Measurements from ENCODE around the gene RUVBL2. TPM values are rescaled to one million over a fixed set of nuclear protein-coding genes. Genes with fewer than 3 reads are reported as not detected.

RUVBL2 gene
- total RNA-seq, 4 donors from 2014 or later = 80.5 to 131 (median 118) TPM

DNA sequence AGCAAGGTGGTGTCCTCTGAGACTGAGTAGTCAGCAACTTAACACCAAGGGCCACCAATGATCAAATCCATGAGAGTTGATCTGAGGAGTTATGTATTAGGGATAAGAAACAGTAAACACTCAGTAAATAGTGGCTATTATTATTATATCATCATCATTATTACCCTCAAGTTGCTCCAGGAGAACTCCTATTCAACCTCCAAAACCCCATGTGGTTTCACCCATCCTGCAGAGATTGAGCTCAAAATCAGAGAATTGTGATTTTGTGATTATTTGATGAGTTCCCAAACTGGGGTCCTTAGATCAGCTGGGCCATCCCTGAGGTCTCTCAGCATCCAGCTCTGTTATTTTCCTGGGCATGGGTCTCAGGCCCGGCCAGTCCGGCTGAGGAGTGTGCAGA is 67.3 kb downstream of the RUVBL2 start:
- WGBS, 2 donors = 83% methylated on average over 1 of the region's 2 CpGs; no CpG with 5 or more reads in 1 of the 2 donors
- no peaks in the 10 kb centered on the region for H3K27me3 ChIP-seq

DNA sequence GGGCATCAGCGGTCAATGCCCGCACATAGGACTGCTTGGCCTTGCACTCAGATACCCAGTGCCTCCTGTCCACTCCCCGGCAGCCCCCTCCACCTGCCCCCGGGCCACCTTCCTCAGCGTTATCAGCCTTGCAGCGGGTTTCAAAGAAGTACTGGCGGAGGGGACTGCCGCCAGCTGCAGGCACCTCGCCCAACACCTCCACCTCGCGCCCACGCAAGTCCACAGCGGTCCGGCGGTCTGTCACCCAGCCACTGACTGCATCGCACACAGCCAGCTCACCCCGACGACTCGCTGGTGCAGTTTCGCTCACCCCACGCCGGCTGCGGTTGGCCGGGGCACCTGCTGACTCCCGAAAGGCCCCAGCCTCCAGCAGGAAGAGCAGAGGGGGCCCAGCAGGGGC is 67.8 kb downstream of the RUVBL2 start:
- Histone ChIP-seq H3K36me3 (no peaks in the 10 kb centered on the region), H3K4me1 (peaks cover 2 to 27% of the 10 kb centered on the region in 2 donors), H3K9me3 (no peaks in the 10 kb centered on the region), H3K4me3 (replicated peaks in 1 of 3) (no peak overlapping the region), H3K27ac (no peak overlapping the region), H3K27me3 (no peaks in the 10 kb centered on the region)
- intact Hi-C loops (cut with DNase I) = no loop called here
- WGBS, 2 donors = 73 to 78% methylated on average over 17 to 22 of the region's 25 CpGs
- TF ChIP-seq, protein P1, sequence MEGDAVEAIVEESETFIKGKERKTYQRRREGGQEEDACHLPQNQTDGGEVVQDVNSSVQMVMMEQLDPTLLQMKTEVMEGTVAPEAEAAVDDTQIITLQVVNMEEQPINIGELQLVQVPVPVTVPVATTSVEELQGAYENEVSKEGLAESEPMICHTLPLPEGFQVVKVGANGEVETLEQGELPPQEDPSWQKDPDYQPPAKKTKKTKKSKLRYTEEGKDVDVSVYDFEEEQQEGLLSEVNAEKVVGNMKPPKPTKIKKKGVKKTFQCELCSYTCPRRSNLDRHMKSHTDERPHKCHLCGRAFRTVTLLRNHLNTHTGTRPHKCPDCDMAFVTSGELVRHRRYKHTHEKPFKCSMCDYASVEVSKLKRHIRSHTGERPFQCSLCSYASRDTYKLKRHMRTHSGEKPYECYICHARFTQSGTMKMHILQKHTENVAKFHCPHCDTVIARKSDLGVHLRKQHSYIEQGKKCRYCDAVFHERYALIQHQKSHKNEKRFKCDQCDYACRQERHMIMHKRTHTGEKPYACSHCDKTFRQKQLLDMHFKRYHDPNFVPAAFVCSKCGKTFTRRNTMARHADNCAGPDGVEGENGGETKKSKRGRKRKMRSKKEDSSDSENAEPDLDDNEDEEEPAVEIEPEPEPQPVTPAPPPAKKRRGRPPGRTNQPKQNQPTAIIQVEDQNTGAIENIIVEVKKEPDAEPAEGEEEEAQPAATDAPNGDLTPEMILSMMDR (IDR thresholded peaks at IDR 0.05) = no peak
- no peak for TF ChIP-seq POLR2A (IDR thresholded peaks at IDR 0.05)
- DNase-seq = no peak

More for the DNA sequence above, 67.3 kb downstream of the RUVBL2 start:
- H3K9me3 ChIP-seq = no peaks in the 10 kb centered on the region
- TF ChIP-seq POLR2A (IDR thresholded peaks at IDR 0.05) = no peak
- TF ChIP-seq, protein P1 (IDR thresholded peaks at IDR 0.05) = no peak
- H3K4me1 ChIP-seq = peaks cover 2 to 29% of the 10 kb centered on the region in 2 donors
- no peaks in the 10 kb centered on the region for H3K36me3 ChIP-seq
- intact Hi-C loops (cut with DNase I) = no loop called here
- DNase-seq = no peak
- H3K4me3 ChIP-seq (replicated peaks in 1 of 3) = no peak overlapping the region
- H3K27ac ChIP-seq = no peak overlapping the region

DNA sequence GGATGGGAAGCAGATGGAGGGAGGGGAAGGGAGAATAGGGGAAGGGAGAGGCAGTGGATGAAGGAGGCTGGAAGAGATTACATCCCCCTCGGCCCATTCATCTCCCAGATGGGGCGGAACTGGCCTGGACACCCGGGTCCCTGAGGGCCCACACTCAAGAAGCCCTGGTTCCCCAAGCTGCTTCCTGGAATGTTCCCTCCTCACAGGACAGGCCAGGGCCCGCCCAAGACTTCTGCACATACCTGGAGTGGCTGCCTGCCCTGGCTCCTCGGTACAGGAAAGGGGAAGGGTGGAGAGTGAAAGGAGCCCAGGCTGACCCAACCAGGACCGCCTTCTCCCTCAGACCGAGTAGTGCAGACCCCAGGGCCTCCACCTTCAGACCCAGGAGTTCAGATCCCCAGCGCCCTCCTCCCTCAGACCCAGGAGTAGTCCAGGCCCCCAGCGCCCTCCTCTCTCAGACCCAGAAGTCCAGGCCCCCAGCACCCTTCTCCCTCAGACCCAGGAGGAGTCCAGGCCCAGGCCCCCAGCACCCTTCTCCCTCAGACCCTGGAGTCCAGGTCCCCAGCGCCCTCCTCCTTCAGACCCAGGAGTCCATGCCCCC is 70.4 kb downstream of the RUVBL2 start:
- Histone ChIP-seq H3K27me3 (no peaks in the 10 kb centered on the region), H3K4me3 (replicated peaks in 1 of 3) (peak overlapping the region in 1 of 3 donors; percentile 23), H3K27ac (no peak overlapping the region), H3K9me3 (no peaks in the 10 kb centered on the region), H3K4me1 (peaks cover 0 to 10% of the 10 kb centered on the region in 2 donors), H3K36me3 (no peaks in the 10 kb centered on the region)
- WGBS, 2 donors = 37 to 56% methylated on average over 5 to 10 of the region's 10 CpGs
- TF ChIP-seq, protein P1 (IDR thresholded peaks at IDR 0.05) = no peak
- TF ChIP-seq POLR2A (IDR thresholded peaks at IDR 0.05) = no peak
- intact Hi-C loops (cut with DNase I) = no loop called here
- peak in 1 of 2 donors; percentile 15 for DNase-seq

DNA sequence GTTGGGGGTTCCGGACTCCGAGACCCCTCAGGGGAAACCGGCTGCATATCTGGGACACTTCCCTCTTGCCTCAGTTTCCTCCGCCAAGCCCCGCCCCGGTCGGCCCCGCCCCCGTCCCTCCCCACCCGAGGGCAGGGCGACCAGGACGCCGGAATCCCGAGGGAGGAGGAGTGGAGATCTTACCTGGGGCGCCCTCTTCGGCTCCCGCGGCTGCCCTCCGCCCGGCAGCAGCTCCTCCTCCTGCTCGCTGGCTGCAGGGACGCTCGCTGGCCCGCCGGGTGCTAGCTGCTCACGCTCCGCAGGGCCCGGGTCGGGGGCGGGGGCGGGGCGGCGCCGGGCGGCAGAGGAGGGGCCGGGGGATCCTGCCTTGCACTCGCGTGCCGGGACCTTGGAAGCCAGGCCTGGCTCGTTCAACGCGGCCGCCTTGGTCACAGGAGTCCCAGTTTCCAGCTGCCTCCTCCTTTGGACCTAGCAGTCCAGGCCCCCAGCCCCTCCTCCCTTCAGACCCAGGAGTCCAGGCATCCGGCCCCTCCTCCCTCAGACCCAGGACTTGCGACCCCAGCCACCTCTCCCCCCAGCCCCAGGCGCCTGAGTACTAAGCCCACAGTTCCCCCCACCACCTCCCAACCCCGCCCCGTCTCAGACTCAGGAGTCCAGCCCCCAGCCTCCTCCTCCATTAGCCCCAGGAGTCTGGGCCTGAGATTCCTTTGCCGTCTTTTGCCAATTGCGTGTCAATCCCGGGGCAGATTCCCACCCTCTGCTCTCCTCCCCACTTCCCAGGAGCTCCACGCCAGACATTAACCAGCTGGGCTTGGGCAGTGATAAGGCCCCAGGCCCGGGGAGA is 71.3 kb downstream of the RUVBL2 start, which contains the start of gene NTF4:
Gene NTF4 (minus strand): TSS at position 51 of the 844 bp plus-strand sequence. CDS start 2,821 bp downstream, outside the sequence.
- no peaks in the 10 kb centered on the region for H3K9me3 ChIP-seq
- H3K4me1 ChIP-seq = peaks cover 0 to 10% of the 10 kb centered on the region in 2 donors
- TF ChIP-seq, protein P1 (IDR thresholded peaks at IDR 0.05) = no peak
- H3K27me3 ChIP-seq = no peaks in the 10 kb centered on the region
- no peak within 1 kb of the TSS for H3K27ac ChIP-seq
- WGBS, 2 donors = 11 to 22% methylated on average over 15 to 19 of the region's 53 CpGs
- peak; percentile 38 to 58 for DNase-seq
- intact Hi-C loops (cut with DNase I) = no loop called here
- no peaks in the 10 kb centered on the region for H3K36me3 ChIP-seq
- H3K4me3 ChIP-seq (replicated peaks in 1 of 3) = peak within 1 kb of the TSS in 1 of 3 donors; percentile 23

Small RNA genes lying within 50 kb of the gene (microRNA-seq; reads per million reads assigned to microRNA genes)
- gene MIR6798 = not detected

Small RNA genes lying within 50 kb of the gene (small RNA-seq; reads per million reads assigned to genes)
- not detected for gene MIR6798

Other genes with a start within 250 kb of the RUVBL2 start
- 1 to 10 TPM in 2 of 4 donors, not detected in 2; 1.1 TPM for gene IZUMO1, start 247.0 kb upstream of the RUVBL2 start, total RNA-seq
- 1 to 10 TPM; 1.7 to 3.0 (median 2.0) TPM for gene FUT1, start 241.2 kb upstream of the RUVBL2 start, total RNA-seq
- gene FGF21, start 238.4 kb upstream of the RUVBL2 start, total RNA-seq = not detected
- 10 to 100 TPM; 35.4 to 52.8 (median 45.9) TPM for gene BCAT2, start 182.9 kb upstream of the RUVBL2 start, total RNA-seq
- gene HSD17B14, start 157.4 kb upstream of the RUVBL2 start, total RNA-seq = 10 to 100 TPM; 11.9 to 46.8 (median 22.2) TPM
- gene PLEKHA4, start 125.3 kb upstream of the RUVBL2 start, total RNA-seq = 10 to 100 TPM; 15.2 to 21.8 (median 19.0) TPM
- 10 to 100 TPM; 18.7 to 31.7 (median 24.2) TPM for gene PPP1R15A, start 121.5 kb upstream of the RUVBL2 start, total RNA-seq
- gene TULP2, start 95.1 kb upstream of the RUVBL2 start, total RNA-seq = under 1 TPM in 1 of 4 donors, not detected in 3; 0.27 TPM
- 100 to 1,000 TPM; 267 to 424 (median 371) TPM for gene NUCB1, start 93.6 kb upstream of the RUVBL2 start, total RNA-seq
- not detected for gene DHDH, start 60.2 kb upstream of the RUVBL2 start, total RNA-seq
- 10 to 100 TPM; 28.2 to 74.4 (median 41.2) TPM for gene BAX, start 39.0 kb upstream of the RUVBL2 start, total RNA-seq
- gene FTL, start 28.6 kb upstream of the RUVBL2 start, total RNA-seq = over 10,000 TPM in 1 of 4 donors, 1,000 to 10,000 TPM in 3; 5,748 to 12,335 (median 7,175) TPM
- 10 to 100 TPM; 17.9 to 33.2 (median 23.9) TPM for gene GYS1, start 578 bp upstream of the RUVBL2 start, total RNA-seq
- gene LHB, start 23.2 kb downstream of the RUVBL2 start, total RNA-seq = not detected
- gene CGB3, start 30.4 kb downstream of the RUVBL2 start, total RNA-seq = not detected
- not detected for gene CGB2, start 38.0 kb downstream of the RUVBL2 start, total RNA-seq
- not detected for gene CGB1, start 43.0 kb downstream of the RUVBL2 start, total RNA-seq
- gene CGB5, start 50.0 kb downstream of the RUVBL2 start, total RNA-seq = under 1 TPM in 1 of 4 donors, not detected in 3; 0.56 TPM
- gene CGB8, start 55.2 kb downstream of the RUVBL2 start, total RNA-seq = not detected
- not detected for gene CGB7, start 63.9 kb downstream of the RUVBL2 start, total RNA-seq
- under 1 TPM in 1 of 4 donors, not detected in 3; 0.33 TPM for gene NTF4, start 70.9 kb downstream of the RUVBL2 start, total RNA-seq
- not detected for gene KCNA7, start 78.8 kb downstream of the RUVBL2 start, total RNA-seq
- gene SNRNP70, start 91.6 kb downstream of the RUVBL2 start, total RNA-seq = 100 to 1,000 TPM; 253 to 388 (median 305) TPM
- 10 to 100 TPM; 10.5 to 17.7 (median 13.8) TPM for gene LIN7B, start 120.5 kb downstream of the RUVBL2 start, total RNA-seq
- 10 to 100 TPM in 1 of 4 donors, 1 to 10 TPM in 3; 1.7 to 13.4 (median 6.1) TPM for gene C19orf73, start 125.3 kb downstream of the RUVBL2 start, total RNA-seq
- 1 to 10 TPM; 4.6 to 7.4 (median 5.3) TPM for gene PPFIA3, start 125.7 kb downstream of the RUVBL2 start, total RNA-seq
- gene HRC, start 161.5 kb downstream of the RUVBL2 start, total RNA-seq = 1 to 10 TPM; 1.1 to 4.1 (median 2.1) TPM
- gene TRPM4, start 163.9 kb downstream of the RUVBL2 start, total RNA-seq = 10 to 100 TPM; 18.4 to 36.4 (median 26.1) TPM